ENCODE data around the gene SLC37A2. TPM values are rescaled to one million over a fixed set of nuclear protein-coding genes. Genes with fewer than 3 reads are reported as not detected.

The SLC37A2 gene
- total RNA-seq, 1 experiment from 2014 or later: not detected

DNA sequence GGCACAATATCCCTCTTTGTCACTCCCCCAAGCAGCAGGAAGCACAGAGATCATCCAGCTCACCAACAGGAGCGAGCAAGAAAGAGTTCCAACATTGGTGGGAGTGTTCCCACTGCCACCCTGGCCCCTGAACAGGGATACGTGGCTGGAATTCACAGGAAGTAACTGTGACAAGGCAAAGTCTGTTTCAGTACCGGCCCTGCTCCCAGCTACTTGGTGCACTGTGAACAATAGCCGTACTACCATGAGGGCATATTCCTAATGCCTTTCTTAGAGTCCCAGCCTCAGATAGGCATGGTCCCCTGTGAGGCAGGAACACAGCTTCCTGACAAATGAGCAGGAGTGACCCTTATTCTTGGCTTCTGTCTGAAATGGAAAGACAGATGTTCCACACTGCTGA lies 1.8 kb upstream of the SLC37A2 start:
- Histone ChIP-seq H3K4me1 (ENCODE audit: insufficient read depth, low read length, poor library complexity, severe bottlenecking) (no peaks in the 10 kb centered on the region), H3K4me3 (ENCODE audit: low read depth, low read length, poor library complexity, severe bottlenecking) (no peak overlapping the region), H3K27ac (ENCODE audit: low read depth, low read length, poor library complexity, severe bottlenecking) (no peak overlapping the region), H3K27me3 (replicated peaks; ENCODE audit: insufficient read depth, low read depth, low read length, poor library complexity) (peaks cover 62% of the 10 kb centered on the region), H3K36me3 (ENCODE audit: insufficient read depth, low read length, poor library complexity, severe bottlenecking) (no peaks in the 10 kb centered on the region), H3K9me3 (ENCODE audit: low read depth, low read length, poor library complexity, severe bottlenecking) (no peaks in the 10 kb centered on the region)
- BruUV-seq (replicated peaks): no TSS peak
- CTCF ChIA-PET: no interaction called here
- POLR2A ChIA-PET (ENCODE audit: low non-redundant PET): no interaction called here
- intact Hi-C loops (cut with micrococcal nuclease; ENCODE audit: unreplicated experiment): no loop called here
- DNase-seq (ENCODE audit: low spot score): no peak
- TF ChIP-seq EZH2 (IDR thresholded peaks at IDR 0.05; ENCODE audit: borderline replicate concordance, low read depth, low read length, poor library complexity, severe bottlenecking): no peak
- TF ChIP-seq, protein P1, sequence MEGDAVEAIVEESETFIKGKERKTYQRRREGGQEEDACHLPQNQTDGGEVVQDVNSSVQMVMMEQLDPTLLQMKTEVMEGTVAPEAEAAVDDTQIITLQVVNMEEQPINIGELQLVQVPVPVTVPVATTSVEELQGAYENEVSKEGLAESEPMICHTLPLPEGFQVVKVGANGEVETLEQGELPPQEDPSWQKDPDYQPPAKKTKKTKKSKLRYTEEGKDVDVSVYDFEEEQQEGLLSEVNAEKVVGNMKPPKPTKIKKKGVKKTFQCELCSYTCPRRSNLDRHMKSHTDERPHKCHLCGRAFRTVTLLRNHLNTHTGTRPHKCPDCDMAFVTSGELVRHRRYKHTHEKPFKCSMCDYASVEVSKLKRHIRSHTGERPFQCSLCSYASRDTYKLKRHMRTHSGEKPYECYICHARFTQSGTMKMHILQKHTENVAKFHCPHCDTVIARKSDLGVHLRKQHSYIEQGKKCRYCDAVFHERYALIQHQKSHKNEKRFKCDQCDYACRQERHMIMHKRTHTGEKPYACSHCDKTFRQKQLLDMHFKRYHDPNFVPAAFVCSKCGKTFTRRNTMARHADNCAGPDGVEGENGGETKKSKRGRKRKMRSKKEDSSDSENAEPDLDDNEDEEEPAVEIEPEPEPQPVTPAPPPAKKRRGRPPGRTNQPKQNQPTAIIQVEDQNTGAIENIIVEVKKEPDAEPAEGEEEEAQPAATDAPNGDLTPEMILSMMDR (conservative IDR thresholded peaks at IDR 0.05; ENCODE audit: low read depth, low read length): no peak

DNA sequence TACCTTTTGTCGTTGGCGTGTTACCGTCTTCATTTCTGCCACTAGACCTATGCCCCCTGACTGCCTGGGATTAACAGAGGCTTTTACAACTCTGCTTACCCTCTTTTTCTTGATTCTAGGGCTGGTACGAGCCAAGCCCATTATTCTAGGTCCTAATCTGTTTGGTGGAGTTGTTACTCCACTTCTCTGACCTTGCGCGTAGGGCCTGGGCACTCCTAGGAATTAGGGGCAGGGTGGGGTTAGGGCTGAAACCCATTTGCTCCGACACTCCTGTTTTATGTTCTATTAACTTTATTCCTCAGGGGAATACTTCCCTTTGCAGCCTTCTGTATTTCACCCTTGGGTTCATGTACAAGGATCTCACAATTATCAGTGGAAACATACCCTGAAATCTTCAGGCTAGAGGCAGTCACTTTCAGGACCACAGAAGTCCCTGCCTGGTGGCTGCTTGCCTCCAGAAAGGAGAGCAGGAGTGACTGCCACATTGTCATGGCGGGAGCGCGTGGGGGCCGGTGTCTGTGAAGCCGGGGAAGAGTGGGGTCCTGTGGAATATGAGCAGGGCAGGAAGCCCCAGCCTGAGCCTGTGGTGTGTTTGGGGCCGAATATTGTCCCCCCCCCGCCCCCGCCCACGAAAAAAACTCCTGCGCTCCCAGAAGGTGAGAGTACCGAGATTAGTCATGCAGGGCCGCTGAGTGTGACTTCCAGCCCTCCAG lies 731 bp upstream of the SLC37A2 start:
- CTCF ChIA-PET: no interaction called here

DNA sequence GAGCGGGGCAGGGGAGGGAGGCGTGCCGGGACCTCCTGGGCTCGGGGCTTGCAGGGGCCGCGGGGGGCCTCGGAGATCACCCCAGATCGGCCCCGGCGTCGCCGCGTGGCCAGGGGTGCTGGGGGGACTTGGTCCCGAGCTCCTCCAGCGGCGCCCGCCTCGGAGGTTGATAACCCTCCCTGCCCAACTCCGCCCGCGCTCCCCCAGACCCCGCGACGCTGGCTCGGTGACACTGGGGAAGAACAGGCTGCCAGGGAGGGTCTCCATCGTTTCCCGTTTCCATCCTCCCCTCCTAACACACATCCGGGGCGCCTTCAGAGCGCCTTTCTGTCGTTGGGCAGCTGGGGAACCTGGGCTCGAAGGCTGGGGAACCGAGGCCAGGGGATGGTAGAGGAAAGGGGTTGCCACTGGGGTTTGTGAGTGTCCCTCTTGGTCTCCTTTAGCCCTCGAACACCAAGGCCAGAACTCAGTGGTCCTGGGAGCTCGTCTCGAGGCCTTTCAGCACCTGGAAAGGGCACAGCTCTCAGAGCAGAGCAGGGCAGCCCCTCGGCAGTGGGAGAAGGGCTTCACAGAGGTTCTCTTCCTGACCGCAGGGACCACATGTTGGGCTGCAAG lies 431 bp downstream of the SLC37A2 start:
- intact Hi-C loops (cut with micrococcal nuclease; ENCODE audit: unreplicated experiment): no loop called here
- H3K27me3 ChIP-seq (replicated peaks; ENCODE audit: insufficient read depth, low read depth, low read length, poor library complexity): peaks cover 64% of the 10 kb centered on the region

More for the DNA sequence above, 731 bp upstream of the SLC37A2 start:
- peaks cover 64% of the 10 kb centered on the region for H3K27me3 ChIP-seq (replicated peaks; ENCODE audit: insufficient read depth, low read depth, low read length, poor library complexity)
- intact Hi-C loops (cut with micrococcal nuclease; ENCODE audit: unreplicated experiment): no loop called here
- no peaks in the 10 kb centered on the region for H3K9me3 ChIP-seq (ENCODE audit: low read depth, low read length, poor library complexity, severe bottlenecking)
- H3K4me3 ChIP-seq (ENCODE audit: low read depth, low read length, poor library complexity, severe bottlenecking): peak overlapping the region; percentile 38
- TF ChIP-seq, protein P1 (conservative IDR thresholded peaks at IDR 0.05; ENCODE audit: low read depth, low read length): no peak
- peak; percentile 14 for TF ChIP-seq EZH2 (IDR thresholded peaks at IDR 0.05; ENCODE audit: borderline replicate concordance, low read depth, low read length, poor library complexity, severe bottlenecking)
- no peak for DNase-seq (ENCODE audit: low spot score)
- H3K27ac ChIP-seq (ENCODE audit: low read depth, low read length, poor library complexity, severe bottlenecking): no peak overlapping the region
- no TSS peak for BruUV-seq (replicated peaks)
- POLR2A ChIA-PET (ENCODE audit: low non-redundant PET): no interaction called here
- H3K4me1 ChIP-seq (ENCODE audit: insufficient read depth, low read length, poor library complexity, severe bottlenecking): no peaks in the 10 kb centered on the region
- H3K36me3 ChIP-seq (ENCODE audit: insufficient read depth, low read length, poor library complexity, severe bottlenecking): no peaks in the 10 kb centered on the region

More for the DNA sequence above, 431 bp downstream of the SLC37A2 start:
- H3K9me3 ChIP-seq (ENCODE audit: low read depth, low read length, poor library complexity, severe bottlenecking): no peaks in the 10 kb centered on the region
- ChIA-PET POLR2A (ENCODE audit: low non-redundant PET) (no interaction called here), CTCF (no interaction called here)
- no peaks in the 10 kb centered on the region for H3K4me1 ChIP-seq (ENCODE audit: insufficient read depth, low read length, poor library complexity, severe bottlenecking)
- no peak for DNase-seq (ENCODE audit: low spot score)
- BruUV-seq (replicated peaks): no TSS peak
- no peak overlapping the region for H3K27ac ChIP-seq (ENCODE audit: low read depth, low read length, poor library complexity, severe bottlenecking)
- TF ChIP-seq, protein P1 (conservative IDR thresholded peaks at IDR 0.05; ENCODE audit: low read depth, low read length): no peak
- TF ChIP-seq EZH2 (IDR thresholded peaks at IDR 0.05; ENCODE audit: borderline replicate concordance, low read depth, low read length, poor library complexity, severe bottlenecking): peak; percentile 59
- no peaks in the 10 kb centered on the region for H3K36me3 ChIP-seq (ENCODE audit: insufficient read depth, low read length, poor library complexity, severe bottlenecking)
- H3K4me3 ChIP-seq (ENCODE audit: low read depth, low read length, poor library complexity, severe bottlenecking): peak overlapping the region; percentile 38

All from A673 (cell line).